K562 (cell line): ENCODE results near the gene RASSF10. TPM values are rescaled to one million over a fixed set of nuclear protein-coding genes. Genes with fewer than 3 reads are reported as not detected.

Experiments
- EHMT2 ChIP-seq: fragments of 450-650 bp; IDR thresholded peaks from 2 replicates; pipeline ENCODE4 v1.6.1; 2018; ENCODE audit warnings: antibody characterized with exemption
- ZNF583 ChIP-seq: fragments of 250-450 bp; sonication (Bioruptor Pico); IDR thresholded peaks from 2 replicates; pipeline ENCODE4 v1.4.0; 2020
- polyA plus RNA-seq, 8 experiments: library from polyadenylated mRNA; depleted of rRNA in 4 of 8; stranded (reverse) in 5 of 8; unstranded in 3 of 8; fragments of >200 nt; fragmentation: Nextera tagmentation in 2 of 8; fragmentation: Illumina TruSeq in 1 of 8; extraction: Ambion mirVana in 2 of 8; extraction: Trizol in 1 of 8; gene quantifications; 2 replicates each; pipeline versions ENCODE4 v1.2.1 to v1.2.3, GENCODE V29; 2011 to 2014; ENCODE audit warnings: inconsistent platforms in 1 of 8, missing spikeins in 1 of 8
- total RNA-seq, 7 experiments: library from RNA; depleted of rRNA in 6 of 7; stranded (reverse); fragments of >200 nt in 6 of 7; fragmentation: Illumina TruSeq in 2 of 7; extraction: Trizol in 2 of 7; gene quantifications; 2 replicates each; pipeline versions ENCODE4 v1.2.1 to v1.2.3, GENCODE V29; 2011 to 2021; ENCODE audit warnings: low replicate concordance in 1 of 7
- TF ChIP-seq, protein P1 (sequence below), 2 experiments: fragments of 450-650 bp; formaldehyde crosslinking in 1 of 2; IDR thresholded peaks; 2 replicates each; pipeline versions ENCODE4 v1.4.0 to v1.6.1; 2014 to 2020; ENCODE audit warnings: mild to moderate bottlenecking in 2 of 2, borderline replicate concordance in 1 of 2, low read depth in 1 of 2
- TF ChIP-seq, protein P2 (sequence below): fragments of 250-450 bp; sonication (Bioruptor Pico); IDR thresholded peaks from 2 replicates; pipeline ENCODE4 v1.4.0; 2020; ENCODE audit warnings: borderline replicate concordance

Gene RASSF10
- total and polyA plus RNA-seq, 9 of the 15 experiments (the other 6 are each of a cell fraction or from before 2014, with no cell fraction given) = not detected

DNA sequence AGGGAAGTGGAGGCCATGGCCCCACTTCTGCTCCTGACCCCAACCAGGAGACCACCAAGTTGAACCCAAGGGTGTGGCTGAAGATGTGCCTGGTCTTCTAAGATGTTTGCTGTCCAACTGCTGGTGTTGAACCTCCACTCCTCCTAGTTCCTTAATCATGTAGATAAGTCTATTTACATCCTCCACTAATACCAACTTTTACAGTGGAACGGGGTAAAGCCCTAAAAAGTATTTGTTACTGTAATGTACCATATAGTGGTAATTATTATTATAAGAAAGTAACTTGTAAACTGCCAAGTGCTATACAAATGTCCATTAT, 19.0 kb upstream of the RASSF10 start (continued):
- TF ChIP-seq, protein P1, sequence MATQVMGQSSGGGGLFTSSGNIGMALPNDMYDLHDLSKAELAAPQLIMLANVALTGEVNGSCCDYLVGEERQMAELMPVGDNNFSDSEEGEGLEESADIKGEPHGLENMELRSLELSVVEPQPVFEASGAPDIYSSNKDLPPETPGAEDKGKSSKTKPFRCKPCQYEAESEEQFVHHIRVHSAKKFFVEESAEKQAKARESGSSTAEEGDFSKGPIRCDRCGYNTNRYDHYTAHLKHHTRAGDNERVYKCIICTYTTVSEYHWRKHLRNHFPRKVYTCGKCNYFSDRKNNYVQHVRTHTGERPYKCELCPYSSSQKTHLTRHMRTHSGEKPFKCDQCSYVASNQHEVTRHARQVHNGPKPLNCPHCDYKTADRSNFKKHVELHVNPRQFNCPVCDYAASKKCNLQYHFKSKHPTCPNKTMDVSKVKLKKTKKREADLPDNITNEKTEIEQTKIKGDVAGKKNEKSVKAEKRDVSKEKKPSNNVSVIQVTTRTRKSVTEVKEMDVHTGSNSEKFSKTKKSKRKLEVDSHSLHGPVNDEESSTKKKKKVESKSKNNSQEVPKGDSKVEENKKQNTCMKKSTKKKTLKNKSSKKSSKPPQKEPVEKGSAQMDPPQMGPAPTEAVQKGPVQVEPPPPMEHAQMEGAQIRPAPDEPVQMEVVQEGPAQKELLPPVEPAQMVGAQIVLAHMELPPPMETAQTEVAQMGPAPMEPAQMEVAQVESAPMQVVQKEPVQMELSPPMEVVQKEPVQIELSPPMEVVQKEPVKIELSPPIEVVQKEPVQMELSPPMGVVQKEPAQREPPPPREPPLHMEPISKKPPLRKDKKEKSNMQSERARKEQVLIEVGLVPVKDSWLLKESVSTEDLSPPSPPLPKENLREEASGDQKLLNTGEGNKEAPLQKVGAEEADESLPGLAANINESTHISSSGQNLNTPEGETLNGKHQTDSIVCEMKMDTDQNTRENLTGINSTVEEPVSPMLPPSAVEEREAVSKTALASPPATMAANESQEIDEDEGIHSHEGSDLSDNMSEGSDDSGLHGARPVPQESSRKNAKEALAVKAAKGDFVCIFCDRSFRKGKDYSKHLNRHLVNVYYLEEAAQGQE (IDR thresholded peaks at IDR 0.05; ENCODE audit: borderline replicate concordance) = peak; percentile 79
- TF ChIP-seq, protein P1 (CRISPR knock-in tag; IDR thresholded peaks at IDR 0.05; ENCODE audit: low read depth) = no peak
- no peak for TF ChIP-seq ZNF583 (CRISPR knock-in tag)
- TF ChIP-seq, protein P2, sequence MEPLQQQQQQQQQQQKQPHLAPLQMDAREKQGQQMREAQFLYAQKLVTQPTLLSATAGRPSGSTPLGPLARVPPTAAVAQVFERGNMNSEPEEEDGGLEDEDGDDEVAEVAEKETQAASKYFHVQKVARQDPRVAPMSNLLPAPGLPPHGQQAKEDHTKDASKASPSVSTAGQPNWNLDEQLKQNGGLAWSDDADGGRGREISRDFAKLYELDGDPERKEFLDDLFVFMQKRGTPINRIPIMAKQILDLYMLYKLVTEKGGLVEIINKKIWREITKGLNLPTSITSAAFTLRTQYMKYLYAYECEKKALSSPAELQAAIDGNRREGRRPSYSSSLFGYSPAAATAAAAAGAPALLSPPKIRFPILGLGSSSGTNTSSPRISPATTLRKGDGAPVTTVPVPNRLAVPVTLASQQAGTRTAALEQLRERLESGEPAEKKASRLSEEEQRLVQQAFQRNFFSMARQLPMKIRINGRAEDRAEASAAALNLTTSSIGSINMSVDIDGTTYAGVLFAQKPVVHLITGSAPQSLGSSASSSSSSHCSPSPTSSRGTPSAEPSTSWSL (CRISPR knock-in tag) = no peak
- TF ChIP-seq EHMT2 = peak; percentile 27; the same call in 1 of the 2 replicates
